Nephron progenitor cell (in vitro differentiated cells): ENCODE measurements around the gene LBHD1.

Experiments used
- DNase-seq: peaks from one replicate; pipeline ENCODE4 v3.0.0; 2021
- H3K27ac Mint-ChIP-seq: 2 replicates; pipeline ENCODE4 v1.8.0; 2021; ENCODE audit warnings: mild to moderate bottlenecking, moderate library complexity, mixed read lengths
- H3K27me3 Mint-ChIP-seq: 2 replicates; pipeline ENCODE4 v1.8.0; 2021; ENCODE audit warnings: mild to moderate bottlenecking, low read depth, mixed read lengths; ENCODE audit not compliant: poor library complexity
- H3K36me3 Mint-ChIP-seq: 2 replicates; pipeline ENCODE4 v1.8.0; 2021; ENCODE audit warnings: low read depth, mixed read lengths
- H3K4me1 Mint-ChIP-seq: 2 replicates; pipeline ENCODE4 v1.8.0; 2021; ENCODE audit warnings: mixed read lengths
- H3K4me3 Mint-ChIP-seq: 2 replicates; pipeline ENCODE4 v1.8.0; 2021; ENCODE audit warnings: mild to moderate bottlenecking, moderate library complexity, mixed read lengths
- H3K9me3 Mint-ChIP-seq: 2 replicates; pipeline ENCODE4 v1.8.0; 2021; ENCODE audit warnings: mild to moderate bottlenecking, moderate library complexity, mixed read lengths
- TF ChIP-seq, protein P1 (sequence below): fragments of 200-600 bp; sonication (generic); IDR thresholded peaks from 2 replicates; pipeline ENCODE4 v1.5.0; 2021; ENCODE audit warnings: antibody characterized with exemption

Gene LBHD1

DNA sequence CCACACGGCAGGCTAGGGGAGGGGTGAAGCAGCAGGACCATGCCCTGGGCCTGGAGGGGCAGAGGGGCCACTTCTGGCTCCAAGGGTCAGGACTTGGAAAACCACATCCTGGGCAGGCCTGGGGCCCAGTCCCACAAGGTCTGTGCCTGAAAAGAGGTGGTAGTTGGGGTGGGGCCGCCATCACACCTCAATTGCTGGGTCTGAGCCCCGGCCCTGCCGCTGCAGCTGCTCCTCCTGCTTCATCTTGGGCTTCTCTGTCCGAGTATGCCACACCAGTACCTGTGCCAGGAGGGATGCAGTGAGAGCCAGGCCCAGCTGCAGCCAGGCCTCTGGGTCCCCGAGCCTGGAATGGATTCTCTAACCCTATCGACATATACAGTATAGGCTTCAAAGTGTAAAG is 56.5 kb downstream of the LBHD1 start:
- no peak overlapping the region for H3K4me3 Mint-ChIP-seq
- peaks cover 43% of the 10 kb centered on the region for H3K4me1 Mint-ChIP-seq
- no peaks in the 10 kb centered on the region for H3K27me3 Mint-ChIP-seq
- H3K9me3 Mint-ChIP-seq = no peaks in the 10 kb centered on the region
- no peak for DNase-seq
- TF ChIP-seq, protein P1, sequence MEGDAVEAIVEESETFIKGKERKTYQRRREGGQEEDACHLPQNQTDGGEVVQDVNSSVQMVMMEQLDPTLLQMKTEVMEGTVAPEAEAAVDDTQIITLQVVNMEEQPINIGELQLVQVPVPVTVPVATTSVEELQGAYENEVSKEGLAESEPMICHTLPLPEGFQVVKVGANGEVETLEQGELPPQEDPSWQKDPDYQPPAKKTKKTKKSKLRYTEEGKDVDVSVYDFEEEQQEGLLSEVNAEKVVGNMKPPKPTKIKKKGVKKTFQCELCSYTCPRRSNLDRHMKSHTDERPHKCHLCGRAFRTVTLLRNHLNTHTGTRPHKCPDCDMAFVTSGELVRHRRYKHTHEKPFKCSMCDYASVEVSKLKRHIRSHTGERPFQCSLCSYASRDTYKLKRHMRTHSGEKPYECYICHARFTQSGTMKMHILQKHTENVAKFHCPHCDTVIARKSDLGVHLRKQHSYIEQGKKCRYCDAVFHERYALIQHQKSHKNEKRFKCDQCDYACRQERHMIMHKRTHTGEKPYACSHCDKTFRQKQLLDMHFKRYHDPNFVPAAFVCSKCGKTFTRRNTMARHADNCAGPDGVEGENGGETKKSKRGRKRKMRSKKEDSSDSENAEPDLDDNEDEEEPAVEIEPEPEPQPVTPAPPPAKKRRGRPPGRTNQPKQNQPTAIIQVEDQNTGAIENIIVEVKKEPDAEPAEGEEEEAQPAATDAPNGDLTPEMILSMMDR = no peak
- no peak overlapping the region for H3K27ac Mint-ChIP-seq
- H3K36me3 Mint-ChIP-seq = peaks cover 12% of the 10 kb centered on the region

DNA sequence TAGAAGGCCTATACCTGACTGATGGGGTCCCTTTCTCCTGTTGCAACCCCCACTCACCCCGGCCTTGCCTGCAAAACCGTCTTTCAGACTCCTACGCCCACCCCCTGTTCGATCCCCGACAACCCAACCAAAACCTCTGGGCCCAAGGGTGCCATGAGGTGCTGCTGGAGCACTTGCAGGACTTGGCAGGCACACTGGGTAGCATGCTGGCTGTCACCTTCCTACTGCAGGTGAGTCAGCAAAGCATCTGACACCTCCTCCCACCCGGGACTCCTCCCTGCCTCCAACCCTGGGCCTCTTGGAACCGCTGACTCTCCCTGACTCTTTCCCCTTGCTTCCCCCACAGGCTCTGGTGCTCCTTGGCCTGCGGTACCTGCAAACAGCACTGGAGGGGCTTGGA is 57.8 kb downstream of the LBHD1 start:
- H3K4me3 Mint-ChIP-seq = no peak overlapping the region
- TF ChIP-seq, protein P1 = no peak
- H3K36me3 Mint-ChIP-seq = peaks cover 10% of the 10 kb centered on the region
- peaks cover 47% of the 10 kb centered on the region for H3K4me1 Mint-ChIP-seq
- H3K27me3 Mint-ChIP-seq = peaks cover 3% of the 10 kb centered on the region
- peak overlapping the region; percentile 90 for H3K27ac Mint-ChIP-seq
- H3K9me3 Mint-ChIP-seq = no peaks in the 10 kb centered on the region
- no peak for DNase-seq

DNA sequence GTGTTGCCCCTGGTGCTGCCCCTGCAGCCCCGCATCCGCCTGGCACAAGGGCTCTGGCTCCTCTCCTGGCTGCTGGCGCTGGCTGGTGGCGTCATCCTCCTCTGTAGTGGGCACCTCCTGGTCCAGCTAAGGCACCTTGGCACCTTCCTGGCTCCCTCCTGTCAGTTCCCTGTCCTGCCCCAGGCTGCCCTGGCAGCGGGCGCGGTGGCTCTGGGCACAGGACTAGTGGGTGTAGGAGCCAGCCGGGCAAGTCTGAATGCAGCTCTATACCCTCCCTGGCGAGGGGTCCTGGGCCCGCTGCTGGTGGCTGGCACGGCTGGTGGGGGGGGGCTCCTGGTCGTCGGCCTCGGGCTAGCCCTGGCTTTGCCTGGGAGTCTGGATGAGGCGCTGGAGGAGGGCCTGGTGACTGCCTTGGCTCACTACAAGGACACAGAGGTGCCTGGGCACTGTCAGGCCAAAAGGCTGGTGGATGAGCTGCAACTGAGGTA is 58.7 kb downstream of the LBHD1 start:
- DNase-seq = peak; percentile 28
- Mint-ChIP-seq H3K4me3 (no peak overlapping the region), H3K36me3 (peaks cover 5% of the 10 kb centered on the region), H3K27ac (peak overlapping the region; percentile 90), H3K27me3 (peaks cover 3% of the 10 kb centered on the region), H3K9me3 (no peaks in the 10 kb centered on the region), H3K4me1 (peaks cover 52% of the 10 kb centered on the region)
- TF ChIP-seq, protein P1 = no peak
